SHP77 treated with DMSO at 0.1 percent for 48 hours (cell line): ENCODE data around the gene GBP2.
"Not testable (repeated sequence)": the region's sequence is repeated elsewhere in the genome, so short reads cannot be mapped to it uniquely, and the experiment has no call there.

Experiments
- DNase-seq: peaks from one replicate; lab custom pipeline; 2025; lab: John Stamatoyannopoulos, UW

The GBP2 gene, protein sequence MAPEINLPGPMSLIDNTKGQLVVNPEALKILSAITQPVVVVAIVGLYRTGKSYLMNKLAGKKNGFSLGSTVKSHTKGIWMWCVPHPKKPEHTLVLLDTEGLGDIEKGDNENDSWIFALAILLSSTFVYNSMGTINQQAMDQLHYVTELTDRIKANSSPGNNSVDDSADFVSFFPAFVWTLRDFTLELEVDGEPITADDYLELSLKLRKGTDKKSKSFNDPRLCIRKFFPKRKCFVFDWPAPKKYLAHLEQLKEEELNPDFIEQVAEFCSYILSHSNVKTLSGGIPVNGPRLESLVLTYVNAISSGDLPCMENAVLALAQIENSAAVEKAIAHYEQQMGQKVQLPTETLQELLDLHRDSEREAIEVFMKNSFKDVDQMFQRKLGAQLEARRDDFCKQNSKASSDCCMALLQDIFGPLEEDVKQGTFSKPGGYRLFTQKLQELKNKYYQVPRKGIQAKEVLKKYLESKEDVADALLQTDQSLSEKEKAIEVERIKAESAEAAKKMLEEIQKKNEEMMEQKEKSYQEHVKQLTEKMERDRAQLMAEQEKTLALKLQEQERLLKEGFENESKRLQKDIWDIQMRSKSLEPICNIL

DNA sequence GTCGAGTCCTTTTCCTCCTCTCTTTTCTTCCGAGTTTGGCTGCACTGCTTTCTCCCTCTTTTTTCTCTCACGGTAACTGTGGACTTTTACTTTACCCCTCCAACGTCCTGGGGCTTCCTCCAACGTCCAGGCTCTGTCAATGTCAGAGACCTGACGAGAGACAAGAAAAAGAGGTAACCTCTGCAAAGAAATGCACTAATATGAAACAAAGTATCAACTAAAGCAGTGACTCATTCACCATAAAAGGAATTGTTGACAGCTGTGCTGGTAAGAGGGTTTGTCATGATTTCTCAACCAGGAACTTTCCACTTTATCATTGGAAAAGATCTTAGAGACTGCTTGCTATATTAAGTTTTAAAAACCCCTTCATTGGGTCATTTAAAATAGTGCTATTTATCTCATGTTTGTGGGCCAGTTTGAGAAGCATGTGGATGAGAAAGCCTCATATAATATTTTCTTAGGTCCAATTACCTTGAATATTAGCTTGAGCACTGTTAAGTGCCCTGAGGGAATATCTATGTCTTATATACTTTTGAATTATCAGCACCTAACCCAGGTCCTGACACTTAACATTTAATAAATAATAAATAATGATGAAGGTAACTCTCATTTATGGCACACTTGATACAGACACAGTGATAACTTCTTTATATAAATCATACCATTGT lies at the start of gene GBP2:
Gene GBP2 (minus strand): TSS at position 202 of the 668 bp plus-strand sequence. CDS start 4,148 bp downstream, outside the sequence.
- no peak for DNase-seq

DNA sequence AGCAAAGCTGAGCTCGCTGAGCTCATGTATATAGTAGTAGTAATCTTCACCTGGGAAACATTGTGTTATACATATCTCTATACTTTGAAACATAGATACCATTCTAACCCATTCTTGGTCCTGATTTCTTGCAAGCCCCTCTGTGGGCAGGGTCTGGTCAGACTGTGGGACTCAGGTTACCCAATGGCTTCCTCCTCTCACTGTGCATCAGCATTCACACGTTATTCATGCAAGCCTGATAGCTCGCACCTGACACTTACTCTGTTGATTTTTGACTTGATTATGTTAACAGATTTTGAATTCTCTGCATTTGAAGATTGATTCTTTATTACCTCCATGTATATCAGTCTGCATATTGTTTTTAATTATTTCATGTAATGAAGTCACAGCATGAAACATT lies 48.6 kb upstream of the GBP2 start:
- DNase-seq = no peak

DNA sequence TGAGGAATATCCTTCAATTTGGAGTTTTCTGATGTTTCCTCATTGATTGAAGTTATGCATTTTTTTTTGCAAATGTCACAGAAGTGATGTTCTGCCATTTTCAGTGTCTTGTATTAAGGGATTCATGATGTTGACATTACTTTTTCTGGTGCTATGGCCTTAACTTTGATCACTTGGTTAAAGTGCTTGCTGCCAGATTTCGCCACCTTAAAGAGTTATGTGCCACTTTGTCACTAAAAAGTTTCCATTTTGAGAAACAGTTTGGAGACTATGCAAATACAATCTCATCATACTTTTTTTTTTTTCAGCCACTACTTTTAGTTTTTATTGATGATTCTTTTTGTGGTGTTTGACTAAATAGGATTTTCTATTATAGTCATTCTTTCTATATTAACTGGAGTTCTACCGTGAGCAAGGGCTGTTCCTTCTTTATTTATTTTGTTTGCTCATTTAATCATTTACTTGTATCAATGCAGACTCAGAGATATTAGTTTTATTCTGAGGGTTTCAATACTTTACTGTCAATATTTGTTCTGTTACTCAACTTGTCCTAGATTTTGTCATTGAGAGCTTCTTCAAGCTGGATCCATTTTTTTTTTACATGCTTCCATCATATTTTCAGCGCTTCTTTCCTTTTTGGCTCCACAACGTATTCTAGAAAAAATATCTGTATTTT lies 46.7 kb upstream of the GBP2 start:
- DNase-seq = no peak

DNA sequence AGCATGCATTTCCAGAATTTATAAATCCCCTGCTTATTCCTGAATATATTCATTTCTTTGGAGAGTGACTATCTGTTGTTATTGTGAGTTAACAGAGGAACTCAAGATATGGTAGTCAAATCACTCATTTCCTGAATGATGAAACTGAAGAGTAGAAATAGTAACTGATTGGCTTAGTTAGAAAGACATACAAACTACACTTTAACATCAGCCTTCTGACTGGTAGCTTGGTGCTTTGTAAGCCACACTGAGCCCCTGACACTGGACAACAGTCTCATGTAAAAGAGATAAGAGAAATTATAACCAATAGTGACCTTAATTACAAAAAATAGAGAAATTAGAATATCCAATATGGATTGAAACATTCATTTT lies 45.1 kb upstream of the GBP2 start:
- no peak for DNase-seq

DNA sequence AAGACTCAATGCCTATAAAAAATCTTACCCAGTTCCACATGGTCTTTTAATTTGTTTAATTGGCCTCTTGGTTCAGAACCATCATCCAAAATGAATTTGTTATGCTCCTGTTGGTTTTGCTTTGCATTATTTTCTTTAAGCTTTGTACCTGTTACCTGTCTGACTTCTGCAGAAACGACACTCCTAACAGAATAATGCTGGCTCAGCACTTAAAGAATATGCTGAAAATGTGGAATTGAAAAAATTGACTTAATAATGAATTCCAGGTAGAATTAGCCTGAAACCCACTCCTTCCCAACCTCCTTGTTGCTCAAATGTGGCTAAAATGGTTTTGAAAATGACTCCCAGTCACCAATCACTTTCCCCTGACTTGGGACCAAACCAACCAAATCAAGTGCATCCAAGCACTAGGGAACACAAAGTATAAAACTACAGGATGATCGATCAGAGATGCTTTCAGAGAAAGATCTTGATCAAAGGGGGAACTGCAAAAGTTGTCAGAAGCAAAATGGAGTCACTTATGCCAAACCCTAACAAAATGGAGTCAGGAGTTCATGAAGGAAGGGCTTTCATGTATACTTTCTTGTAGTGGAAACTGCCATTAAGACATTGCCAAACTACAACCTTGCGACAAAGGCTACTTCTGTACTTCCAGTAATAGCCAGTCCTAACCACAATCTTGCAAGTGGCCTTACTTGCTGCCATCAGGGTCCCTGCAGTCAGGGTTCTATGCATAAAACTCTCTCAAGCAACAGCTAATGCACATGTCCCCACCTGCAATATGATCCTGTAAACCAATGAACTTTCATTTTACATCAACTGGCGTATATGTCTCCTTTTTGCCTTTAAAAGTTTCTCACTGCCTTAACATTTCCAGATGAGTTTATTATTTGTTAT lies 44.5 kb upstream of the GBP2 start:
- DNase-seq = no peak

DNA sequence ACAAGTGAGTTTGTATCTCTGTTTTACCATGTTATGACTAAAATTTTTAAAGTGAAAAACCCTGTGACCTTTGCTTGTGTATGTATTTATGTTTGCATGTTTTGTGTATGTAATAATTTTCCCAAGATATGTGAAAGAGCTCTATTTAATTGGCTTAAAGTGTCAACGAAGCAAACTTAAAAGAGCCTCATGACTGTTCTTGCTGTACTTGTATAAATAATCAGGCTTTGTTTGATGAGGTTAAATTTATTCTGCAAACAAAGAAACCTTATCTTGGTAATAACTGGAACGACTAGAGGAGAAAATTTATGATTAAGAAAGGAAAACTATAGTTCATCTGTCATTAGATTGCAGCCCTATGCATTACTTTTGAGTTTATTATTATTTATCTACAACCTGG lies 43.3 kb upstream of the GBP2 start:
- no peak for DNase-seq

DNA sequence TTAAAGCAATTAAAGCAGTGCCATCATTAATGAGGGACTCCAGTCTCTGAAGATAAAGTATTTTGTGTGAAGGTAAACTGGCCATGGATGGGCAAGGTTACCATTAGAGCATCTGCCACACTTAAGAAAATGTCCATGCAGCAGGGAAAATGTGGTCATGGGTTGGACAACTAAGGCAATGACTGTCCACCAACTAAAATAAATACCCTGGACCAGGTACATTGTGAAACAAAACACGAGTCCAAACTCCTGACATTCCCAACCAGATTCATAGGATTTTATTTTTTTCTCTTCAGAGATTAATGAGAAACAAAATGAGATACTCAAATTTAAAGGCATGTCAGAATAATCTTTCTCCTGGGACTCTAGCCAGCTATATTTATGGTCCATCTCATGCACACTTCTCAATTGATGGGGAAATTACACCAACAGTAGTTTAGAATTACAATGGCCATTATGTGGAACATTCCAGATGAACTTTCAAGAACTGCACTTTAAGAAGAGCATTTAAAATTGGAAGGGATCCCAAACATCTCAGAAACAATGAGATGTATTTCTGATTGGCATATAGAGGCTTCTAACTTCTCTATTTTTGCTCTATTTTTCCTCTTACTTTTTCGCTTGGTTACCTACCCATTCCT lies 41.8 kb upstream of the GBP2 start:
- DNase-seq = no peak

DNA sequence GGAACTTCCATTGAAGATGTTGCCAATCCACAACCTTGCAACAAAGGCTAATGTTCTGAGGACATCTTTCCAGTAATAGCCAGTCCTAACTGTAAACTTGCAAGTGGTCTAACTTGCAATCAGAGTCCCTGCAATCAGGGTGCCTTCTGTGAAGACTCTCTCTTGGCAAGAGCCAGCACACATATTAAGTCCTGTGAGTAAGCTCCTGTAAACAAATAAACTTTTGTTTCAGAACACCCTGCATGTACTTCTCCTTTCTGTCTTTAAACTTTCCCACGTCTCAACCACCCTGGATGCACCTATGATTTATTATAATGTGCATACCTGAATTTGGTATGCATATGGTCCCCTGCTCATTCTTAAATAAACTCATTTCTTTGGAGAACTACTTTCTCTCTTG lies 40.8 kb upstream of the GBP2 start:
- no peak for DNase-seq

DNA sequence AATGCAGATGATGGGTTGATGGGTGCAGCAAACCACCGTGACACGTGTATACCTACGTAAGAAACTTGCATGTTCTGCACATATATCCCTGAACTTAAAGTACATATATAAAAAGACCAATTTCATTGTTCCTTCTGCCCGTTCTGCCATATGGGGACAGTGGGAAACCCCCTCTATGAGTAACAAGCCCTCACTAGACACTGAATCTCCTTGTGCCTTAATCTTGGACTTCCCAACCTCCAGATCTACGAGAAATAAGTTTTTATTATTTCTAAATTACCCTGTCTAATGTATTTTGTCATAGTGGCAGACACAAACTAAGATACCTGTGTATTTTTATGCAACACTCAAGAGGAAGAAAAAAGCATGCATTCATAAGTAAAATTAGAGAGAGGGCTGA lies 39.9 kb upstream of the GBP2 start:
- no peak for DNase-seq

DNA sequence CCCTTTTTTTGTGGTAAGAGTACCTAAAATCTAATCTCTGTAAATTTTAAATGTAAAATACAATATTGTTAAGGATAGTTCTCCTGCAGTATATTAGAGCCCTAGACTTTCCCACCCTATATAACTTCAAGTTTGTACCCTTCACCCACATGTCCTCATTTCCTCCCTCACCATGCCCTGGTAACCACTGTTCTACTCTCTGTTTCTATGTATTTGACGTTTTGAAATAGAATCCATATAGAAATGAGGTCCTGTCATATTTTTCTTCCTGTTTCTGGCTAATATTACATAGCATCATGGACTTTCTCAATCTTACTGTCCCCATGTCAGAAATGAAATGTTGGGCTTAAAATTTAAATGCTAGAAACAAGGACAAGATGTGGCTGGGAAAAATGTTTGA lies 25.1 kb upstream of the GBP2 start:
- DNase-seq = no peak

DNA sequence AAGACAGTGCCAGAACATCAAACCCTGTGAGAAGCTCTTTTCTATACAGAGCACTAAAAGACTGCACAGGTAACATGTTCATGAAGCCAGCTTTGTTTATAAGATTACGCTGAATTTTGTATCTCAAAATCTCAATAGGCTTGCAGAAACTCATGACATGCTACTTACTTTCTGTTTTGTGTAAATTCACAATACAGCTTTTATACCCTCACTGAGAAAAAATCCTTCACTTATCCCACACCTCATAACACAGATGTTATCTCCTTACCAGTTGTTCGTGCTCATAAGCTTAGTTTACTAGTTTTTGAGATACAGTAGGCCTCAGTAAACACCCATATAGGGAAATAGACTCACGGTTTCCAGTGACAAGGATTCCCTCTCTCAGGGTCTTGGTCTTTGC lies 24.1 kb upstream of the GBP2 start:
- no peak for DNase-seq

DNA sequence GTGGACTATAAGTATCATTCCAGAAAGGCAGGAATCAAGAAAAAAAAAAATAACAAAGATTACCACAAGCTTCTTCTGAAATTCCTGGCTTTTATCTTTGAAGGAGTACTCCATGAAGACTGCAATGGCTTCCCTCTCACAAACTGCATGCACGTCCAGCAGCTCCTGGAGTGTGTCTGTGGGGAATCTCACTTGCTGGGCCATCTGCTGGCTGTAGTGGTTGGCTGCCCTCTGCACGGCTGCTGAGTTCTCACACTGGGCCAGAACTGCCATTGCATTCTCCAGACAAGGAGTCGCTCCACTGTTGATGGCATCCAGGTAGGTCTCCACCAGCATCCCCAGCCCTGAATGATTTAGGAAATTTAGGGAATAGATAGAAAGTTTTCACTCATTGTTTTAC lies 23.3 kb upstream of the GBP2 start:
- no peak for DNase-seq

DNA sequence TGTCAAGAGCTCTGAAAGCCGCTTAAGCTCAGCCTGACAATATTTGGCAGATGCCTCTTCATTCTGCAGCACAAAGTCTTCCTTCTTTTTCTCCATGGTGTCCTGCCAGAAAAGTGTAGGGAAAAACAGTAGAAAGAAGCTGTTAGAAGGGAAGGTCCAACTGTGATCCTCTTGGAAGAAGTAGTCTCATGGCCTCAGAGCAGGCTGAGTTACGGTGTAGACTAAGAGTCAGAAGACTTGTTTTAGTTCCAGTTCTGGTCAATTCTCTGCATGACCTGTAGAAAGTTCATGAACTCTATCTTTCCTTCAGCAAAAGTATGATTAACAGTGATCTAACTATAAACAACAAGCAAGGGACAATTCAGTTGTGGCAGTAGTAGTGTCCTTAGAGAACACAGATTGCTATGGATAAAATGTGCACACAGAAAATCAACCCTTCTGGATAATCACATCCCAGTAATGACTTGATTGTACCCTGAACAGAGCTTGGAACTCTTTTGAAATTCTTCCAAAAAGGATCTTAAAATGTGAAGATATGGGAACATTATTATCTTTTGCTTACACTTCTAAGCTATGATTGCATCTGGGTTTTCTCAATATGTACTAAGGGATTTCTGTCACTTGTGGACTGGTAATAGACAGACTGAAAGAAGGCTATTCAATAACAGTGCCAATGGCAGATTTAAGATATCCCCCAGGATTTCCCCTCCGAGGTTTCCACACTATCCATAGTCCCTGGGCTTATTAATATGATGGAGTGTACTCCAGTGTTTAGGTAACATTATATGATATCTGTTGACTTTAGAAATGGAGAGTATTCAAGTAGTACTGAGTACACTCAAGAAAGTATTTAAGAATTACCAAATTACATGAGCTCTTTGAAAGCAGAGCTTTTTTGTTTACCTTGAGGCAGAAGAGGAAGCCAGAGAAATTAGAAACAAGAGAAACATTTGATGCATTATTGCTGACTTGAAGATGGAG lies 22.1 kb upstream of the GBP2 start:
- DNase-seq = no peak

DNA sequence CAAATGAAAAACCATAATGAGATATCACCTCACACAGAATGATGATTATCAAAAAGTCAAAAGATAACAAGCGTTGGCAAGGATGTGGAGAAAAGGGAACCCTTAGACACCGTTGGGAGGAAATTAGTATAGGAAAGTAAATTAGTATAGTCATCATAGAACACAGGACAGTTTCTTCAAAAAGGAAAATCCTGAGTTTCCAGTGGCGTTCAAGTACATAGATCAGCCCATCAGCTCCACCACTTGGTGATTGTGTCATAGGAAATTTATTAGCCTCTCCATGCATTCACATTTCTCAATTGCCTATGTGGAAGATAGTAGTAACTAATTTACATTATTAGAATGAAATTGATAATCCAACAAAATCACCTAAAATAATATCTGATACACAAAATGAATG lies 20.8 kb upstream of the GBP2 start:
- no peak for DNase-seq

DNA sequence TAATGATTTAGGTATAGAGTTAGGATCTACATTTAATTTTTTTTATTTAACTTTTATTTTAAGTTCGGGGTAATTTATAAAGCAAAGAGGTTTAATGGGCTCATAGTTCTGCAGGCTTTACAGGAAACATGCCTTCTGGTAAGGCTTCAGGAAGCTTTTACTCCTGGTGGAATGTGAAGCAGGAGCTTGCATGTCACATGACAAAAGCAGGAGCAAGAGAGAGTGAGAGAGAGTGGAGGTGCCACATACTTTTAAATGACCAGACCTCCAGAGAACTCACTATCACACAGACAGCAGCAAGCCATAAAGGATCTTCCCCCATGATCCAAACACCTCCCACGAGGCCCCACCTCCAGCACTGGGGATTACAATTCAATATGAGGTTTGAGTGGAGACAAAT lies 17.6 kb upstream of the GBP2 start:
- no peak for DNase-seq

DNA sequence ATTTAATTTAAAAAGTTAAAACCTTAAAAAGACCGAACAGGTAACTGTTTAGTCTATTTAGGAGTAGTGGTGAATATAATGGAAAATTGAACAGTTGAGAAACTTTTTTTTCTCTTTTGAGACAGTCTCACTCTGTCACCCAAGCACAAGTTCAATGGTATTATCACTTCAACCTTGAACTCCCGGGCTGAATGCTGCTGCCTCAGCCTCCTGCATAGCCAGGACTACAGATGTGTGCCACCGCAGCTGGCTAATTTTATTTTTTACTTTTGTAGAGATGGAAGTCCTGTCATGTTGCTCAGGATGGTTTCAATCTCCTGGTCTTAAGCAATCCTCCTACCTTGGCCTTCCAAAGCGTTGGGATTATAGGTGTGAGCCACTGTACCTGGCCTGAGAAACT lies 16.2 kb upstream of the GBP2 start:
- DNase-seq = no peak

DNA sequence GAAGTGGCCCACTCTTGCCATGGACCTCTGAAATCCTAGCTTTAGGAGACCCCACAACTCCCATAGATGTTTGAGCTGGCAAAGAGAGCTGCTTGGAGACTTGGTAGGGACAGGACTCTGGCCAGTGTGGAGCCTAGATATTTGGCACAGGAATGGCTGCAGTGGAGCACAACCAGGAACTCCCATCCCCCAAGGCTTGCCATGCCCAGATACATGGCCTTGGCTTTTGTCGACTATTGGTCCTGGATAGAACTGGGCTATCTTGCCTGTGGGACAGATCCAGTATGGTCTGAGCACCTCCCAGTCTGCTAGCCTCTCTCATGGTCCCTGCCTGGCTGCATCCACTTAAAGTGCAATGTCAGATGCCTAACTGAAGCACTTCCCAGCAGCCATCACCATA lies 7.8 kb upstream of the GBP2 start:
- no peak for DNase-seq

DNA sequence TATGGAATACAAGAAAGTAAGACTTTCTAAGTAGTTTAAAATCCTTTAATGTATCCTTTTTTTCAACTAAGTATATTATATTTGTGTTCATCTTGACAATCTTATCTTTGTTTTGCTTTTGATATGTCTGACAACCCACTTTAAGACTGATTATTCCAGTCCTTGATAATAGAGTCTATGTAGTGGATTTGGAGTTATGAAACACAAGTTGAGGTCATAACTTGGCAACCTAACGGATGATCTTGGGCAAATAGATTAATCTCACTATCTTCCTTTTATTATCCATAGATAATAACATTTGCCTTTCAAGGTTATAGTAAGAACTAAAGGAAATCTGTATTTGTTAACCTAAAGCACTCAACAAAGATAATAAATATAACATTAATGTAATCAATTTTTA lies 4.8 kb upstream of the GBP2 start:
- no peak for DNase-seq

DNA sequence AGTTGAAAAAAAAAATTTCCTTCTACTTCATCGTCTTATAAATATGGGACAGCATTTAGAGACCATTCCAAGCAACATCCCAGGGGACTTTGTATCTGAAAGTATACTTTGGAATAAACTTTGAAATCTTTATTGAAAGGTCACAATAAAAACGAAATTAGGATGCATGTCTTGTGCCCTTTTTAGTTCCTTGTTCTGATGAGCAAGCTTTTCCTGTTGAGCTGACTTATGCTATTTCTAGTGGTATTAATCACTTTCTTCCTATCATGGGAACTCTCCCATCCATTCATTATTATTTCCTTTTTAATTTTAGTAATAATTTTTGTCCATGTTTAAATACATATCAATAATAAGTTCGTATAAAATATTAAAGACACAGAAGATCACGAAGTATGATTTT lies 4.0 kb upstream of the GBP2 start:
- DNase-seq = no peak

DNA sequence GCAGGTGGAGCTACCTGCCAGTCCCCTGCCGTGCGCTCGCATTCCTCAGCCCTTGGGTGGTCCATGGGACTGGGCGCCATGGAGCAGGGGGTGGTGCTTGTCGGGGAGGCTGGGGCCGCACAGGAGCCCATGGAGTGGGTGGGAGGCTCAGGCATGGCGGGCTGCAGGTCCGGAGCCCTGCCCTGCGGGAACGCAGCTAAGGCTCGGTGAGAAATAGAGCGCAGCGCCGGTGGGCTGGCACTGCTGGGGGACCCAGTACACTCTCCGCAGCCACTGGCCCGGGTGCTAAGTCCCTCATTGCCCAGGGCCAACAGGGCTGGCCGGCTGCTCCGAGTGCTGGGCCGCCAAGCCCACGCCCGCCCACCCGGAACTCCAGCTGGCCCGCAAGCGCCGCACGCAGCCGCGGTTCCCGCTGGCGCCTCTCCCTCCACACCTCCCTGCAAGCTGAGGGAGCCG lies 2.1 kb upstream of the GBP2 start:
- DNase-seq = not testable (repeated sequence)
